LNCAP (cell line): ENCODE results near the gene NEU4.

ENCODE experiments used
- CTCF ChIP-seq: fragments of 450-650 bp; IDR thresholded peaks from 2 replicates; pipeline ENCODE4 v1.5.1; 2017; ENCODE audit warnings: mild to moderate bottlenecking

Gene NEU4

GRCh38 chr2:241772063-241772499 is 36.9 kb upstream of the NEU4 start:
- TF ChIP-seq CTCF, result no peak

GRCh38 chr2:241773511-241774418 is 35.2 kb upstream of the NEU4 start:
- no peak for TF ChIP-seq CTCF

GRCh38 chr2:241774419-241775222 is 34.4 kb upstream of the NEU4 start:
- TF ChIP-seq CTCF, result no peak

- TF ChIP-seq CTCF, result no peak
These were observed 33.5 kb upstream of the NEU4 start for GRCh38 chr2:241775223-241776177.

GRCh38 chr2:241776336-241777169 is 32.4 kb upstream of the NEU4 start, which contains the start of gene GAL3ST2:
Gene GAL3ST2, plus strand, starts transcription at chr2:241776822. Its CDS starts 134 bp downstream, at chr2:241776956.
- TF ChIP-seq CTCF, result no peak

- TF ChIP-seq CTCF, result no peak
These were observed 31.8 kb upstream of the NEU4 start for GRCh38 chr2:241777170-241777685.
